ENCODE data around the gene WSB2.

Gene WSB2

GRCh38 chr12:118044577-118044976, 16.4 kb downstream of the WSB2 start:
- Histone ChIP-seq H3K27ac (no peak overlapping the region), H3K4me3 (no peak overlapping the region)
- DNase-seq (ENCODE audit: low spot score) = no peak
- TF ChIP-seq, protein P1, sequence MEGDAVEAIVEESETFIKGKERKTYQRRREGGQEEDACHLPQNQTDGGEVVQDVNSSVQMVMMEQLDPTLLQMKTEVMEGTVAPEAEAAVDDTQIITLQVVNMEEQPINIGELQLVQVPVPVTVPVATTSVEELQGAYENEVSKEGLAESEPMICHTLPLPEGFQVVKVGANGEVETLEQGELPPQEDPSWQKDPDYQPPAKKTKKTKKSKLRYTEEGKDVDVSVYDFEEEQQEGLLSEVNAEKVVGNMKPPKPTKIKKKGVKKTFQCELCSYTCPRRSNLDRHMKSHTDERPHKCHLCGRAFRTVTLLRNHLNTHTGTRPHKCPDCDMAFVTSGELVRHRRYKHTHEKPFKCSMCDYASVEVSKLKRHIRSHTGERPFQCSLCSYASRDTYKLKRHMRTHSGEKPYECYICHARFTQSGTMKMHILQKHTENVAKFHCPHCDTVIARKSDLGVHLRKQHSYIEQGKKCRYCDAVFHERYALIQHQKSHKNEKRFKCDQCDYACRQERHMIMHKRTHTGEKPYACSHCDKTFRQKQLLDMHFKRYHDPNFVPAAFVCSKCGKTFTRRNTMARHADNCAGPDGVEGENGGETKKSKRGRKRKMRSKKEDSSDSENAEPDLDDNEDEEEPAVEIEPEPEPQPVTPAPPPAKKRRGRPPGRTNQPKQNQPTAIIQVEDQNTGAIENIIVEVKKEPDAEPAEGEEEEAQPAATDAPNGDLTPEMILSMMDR (IDR thresholded peaks at IDR 0.05) = no peak

GRCh38 chr12:118044075-118044474, 16.9 kb downstream of the WSB2 start:
- no peak for DNase-seq (ENCODE audit: low spot score)
- Histone ChIP-seq H3K4me3 (no peak overlapping the region), H3K27ac (no peak overlapping the region)
- TF ChIP-seq, protein P1 (IDR thresholded peaks at IDR 0.05) = no peak

DNA sequence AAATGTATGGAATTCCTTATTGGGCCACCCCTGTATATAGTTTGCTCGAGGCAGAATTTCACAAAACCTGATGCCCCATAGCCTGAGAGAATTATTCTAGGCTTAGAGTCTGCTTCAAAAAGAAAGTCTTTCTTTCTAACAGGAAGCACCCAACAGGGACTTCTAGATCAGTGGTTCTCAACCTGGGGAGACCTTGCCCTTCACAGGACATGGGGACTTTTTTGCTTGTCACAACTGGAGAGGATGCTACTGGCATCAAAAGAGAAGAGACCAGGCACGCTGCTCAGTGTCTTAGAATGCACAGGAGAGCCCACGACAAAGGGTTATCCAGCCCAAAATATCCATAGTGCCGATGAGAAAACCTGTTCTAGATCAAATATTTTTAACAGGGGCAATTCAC, 18.9 kb downstream of the WSB2 start:
- DNase-seq (ENCODE audit: low spot score) = no peak
- H3K4me3 ChIP-seq = no peak overlapping the region
- TF ChIP-seq, protein P1 (IDR thresholded peaks at IDR 0.05) = no peak
- H3K27ac ChIP-seq = no peak overlapping the region

- Histone ChIP-seq H3K27ac (no peak overlapping the region), H3K4me3 (no peak overlapping the region)
- DNase-seq (ENCODE audit: low spot score) = no peak
- TF ChIP-seq, protein P1 (IDR thresholded peaks at IDR 0.05) = no peak
These were observed 22.8 kb downstream of the WSB2 start for GRCh38 chr12:118038137-118038536.

DNA sequence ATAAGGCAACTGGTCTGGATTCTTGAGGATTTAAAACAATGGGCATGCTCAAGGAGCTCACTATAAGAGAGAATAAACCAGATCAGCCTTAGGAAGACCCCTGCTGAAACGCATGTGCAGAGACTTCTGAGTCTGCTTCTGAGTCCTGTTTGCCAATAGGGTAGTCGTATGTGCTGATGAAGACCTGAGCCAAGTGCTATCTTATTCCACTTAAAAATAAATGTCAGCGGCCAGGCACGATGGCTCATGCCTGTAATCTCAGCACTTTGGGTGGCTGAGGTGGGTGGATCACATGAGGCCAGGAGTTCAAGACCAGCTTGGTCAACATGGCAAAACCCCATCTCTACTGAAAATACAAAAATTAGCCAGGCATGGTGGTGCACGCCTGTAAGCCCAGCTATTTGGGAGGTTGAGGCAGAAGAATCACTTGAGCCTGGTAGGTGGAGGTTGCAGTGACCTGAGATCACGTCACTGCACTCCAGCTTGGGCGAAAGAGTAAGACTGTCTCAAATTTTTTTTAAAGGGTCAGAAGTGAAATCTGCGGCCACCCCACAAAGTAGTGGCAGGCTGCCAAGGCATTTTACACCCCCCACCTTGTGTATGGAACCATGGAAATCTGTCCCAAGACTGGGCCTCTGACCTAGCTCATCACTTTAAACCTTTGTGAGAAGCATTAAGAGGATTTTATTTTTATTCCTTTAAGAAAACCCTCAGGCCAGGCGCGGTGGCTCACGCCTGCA, 24.1 kb downstream of the WSB2 start:
- H3K27ac ChIP-seq = no peak overlapping the region
- no peak overlapping the region for H3K4me3 ChIP-seq
- DNase-seq (ENCODE audit: low spot score) = no peak
- TF ChIP-seq, protein P1 (IDR thresholded peaks at IDR 0.05) = no peak

DNA sequence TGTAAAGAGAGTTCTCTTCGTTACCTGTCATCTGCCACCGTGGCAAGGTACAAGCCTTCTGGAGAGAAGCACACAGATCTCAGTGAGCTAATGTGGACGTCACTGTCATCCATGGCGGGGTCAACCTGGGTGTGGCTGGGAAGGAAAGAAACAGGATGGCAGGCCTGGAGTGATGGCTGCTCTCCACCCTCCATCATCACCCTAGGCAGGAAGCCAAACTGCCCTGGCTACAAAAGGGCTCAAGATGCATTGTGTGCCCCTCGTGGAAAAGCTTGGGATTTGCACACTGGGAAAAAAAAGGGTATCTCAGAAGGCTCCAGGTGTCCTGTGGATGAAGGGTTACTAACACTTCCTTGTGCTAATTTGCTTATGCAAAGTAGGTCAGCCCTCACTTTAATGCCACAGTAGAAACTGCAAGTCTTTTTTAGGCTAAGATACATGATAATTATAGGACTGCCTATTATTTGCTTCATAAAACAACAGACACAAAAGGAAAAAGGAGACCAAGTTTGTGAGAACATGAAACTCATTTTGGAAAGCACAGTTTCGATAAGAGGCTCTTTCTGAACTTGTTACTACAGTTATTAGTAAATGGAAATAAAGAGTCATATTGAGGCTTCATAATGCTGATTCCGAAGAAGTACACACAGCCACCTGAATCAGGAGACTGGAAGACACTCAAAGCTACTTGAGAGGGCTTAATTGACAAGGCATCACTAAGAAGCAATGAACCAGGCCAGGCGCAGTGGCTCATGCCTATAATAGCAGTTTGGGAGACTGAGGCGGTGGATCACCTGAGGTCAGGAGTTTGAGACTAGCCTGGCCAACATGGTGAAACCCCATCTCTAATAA, 25.6 kb downstream of the WSB2 start:
- Histone ChIP-seq H3K4me3 (no peak overlapping the region), H3K27ac (no peak overlapping the region)
- TF ChIP-seq, protein P1 (IDR thresholded peaks at IDR 0.05) = no peak
- no peak for DNase-seq (ENCODE audit: low spot score)
